ENCODE data around the gene TMEM115.

The TMEM115 gene

DNA sequence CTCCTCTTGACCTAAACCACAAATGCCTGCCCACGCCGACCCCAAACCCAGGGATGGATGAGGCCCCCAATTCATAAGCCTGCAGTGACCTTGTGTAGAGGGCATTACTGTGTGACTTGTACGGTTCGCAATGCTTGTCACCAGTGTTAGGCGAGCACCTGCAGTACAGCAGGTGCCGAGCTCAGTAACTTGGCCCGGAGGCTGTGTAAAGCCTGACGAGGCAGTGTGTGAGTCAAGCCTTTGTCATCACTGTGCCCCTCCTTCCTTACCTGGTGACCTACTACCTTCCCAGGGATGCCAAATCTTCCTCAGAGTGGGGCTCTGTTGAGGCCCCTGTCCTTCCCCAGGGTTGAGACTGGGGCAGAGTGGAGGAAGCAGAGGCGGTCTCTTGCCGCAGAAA lies 37.2 kb upstream of the TMEM115 start:
- no peaks in the 10 kb centered on the region for H3K36me3 ChIP-seq
- no peak overlapping the region for H3K27ac ChIP-seq
- no peak for DNase-seq
- TF ChIP-seq, protein P1, sequence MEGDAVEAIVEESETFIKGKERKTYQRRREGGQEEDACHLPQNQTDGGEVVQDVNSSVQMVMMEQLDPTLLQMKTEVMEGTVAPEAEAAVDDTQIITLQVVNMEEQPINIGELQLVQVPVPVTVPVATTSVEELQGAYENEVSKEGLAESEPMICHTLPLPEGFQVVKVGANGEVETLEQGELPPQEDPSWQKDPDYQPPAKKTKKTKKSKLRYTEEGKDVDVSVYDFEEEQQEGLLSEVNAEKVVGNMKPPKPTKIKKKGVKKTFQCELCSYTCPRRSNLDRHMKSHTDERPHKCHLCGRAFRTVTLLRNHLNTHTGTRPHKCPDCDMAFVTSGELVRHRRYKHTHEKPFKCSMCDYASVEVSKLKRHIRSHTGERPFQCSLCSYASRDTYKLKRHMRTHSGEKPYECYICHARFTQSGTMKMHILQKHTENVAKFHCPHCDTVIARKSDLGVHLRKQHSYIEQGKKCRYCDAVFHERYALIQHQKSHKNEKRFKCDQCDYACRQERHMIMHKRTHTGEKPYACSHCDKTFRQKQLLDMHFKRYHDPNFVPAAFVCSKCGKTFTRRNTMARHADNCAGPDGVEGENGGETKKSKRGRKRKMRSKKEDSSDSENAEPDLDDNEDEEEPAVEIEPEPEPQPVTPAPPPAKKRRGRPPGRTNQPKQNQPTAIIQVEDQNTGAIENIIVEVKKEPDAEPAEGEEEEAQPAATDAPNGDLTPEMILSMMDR (IDR thresholded peaks at IDR 0.05; ENCODE audit: low read depth, low read length): no peak
- H3K27me3 ChIP-seq (ENCODE audit: insufficient read depth, low read depth, severe bottlenecking): no peaks in the 10 kb centered on the region
- no peaks in the 10 kb centered on the region for H3K9me3 ChIP-seq (ENCODE audit: severe bottlenecking)
- no peak overlapping the region for H3K4me3 ChIP-seq (ENCODE audit: low read depth, low read length)

DNA sequence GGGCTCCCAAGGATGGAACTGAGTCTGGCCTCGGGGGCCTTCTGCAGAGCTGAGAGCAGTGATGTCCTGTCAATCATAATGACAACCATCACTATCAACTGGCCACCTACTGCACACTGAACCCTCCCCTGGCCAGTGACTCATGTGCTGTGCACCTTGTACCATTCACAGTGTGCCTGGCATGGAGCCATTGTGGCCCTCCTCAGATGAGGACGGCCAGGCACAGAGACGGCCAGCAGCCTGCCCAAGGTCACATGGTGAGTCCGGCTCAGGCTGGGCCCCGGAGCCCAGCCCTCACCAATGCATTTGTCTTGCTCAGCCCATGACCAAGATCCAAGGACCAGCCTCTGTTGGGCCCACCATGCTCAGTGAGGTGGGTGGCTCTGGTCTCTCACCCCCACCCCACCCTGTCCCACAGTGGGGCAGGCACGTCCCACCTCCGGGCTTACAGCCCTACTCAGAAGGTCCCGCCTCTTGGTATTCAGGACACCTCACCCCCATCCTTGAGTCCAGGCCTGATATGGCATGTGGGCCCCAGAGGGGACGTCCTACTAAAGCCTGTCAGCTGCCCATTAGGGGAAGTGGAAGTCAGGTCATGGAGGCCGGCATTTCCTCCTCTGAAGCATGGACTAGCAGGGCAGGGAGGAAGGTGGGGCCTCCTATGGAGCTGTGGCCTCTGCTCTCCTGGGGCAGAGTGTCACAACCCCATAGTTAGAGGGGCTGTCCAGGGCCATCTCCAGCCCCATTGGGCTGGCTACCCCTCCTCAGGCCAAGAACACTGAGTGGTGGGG lies 35.9 kb upstream of the TMEM115 start:
- Histone ChIP-seq H3K27me3 (ENCODE audit: insufficient read depth, low read depth, severe bottlenecking) (no peaks in the 10 kb centered on the region), H3K27ac (no peak overlapping the region), H3K36me3 (no peaks in the 10 kb centered on the region), H3K4me3 (ENCODE audit: low read depth, low read length) (no peak overlapping the region), H3K9me3 (ENCODE audit: severe bottlenecking) (no peaks in the 10 kb centered on the region)
- TF ChIP-seq, protein P1 (IDR thresholded peaks at IDR 0.05; ENCODE audit: low read depth, low read length): no peak
- no peak for DNase-seq

DNA sequence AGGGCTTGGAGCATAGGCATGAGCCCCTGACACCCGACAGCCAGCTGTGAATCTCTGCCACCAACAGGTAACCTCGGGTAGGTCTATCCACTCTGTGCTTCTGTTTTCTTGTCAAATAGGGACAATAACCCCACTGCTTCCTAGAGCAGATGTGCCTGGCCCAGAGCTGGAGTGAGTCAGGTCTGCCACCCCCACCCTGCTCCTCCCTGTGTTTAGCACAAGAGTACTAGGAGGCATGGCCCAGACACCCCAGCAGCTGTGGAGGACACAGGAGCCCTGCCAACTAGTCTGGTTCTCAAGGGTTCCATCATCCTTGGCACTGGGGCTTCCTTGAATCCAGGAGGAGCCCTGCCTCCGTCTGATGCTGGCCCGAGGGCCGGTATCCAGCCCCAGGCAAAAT lies 33.7 kb upstream of the TMEM115 start:
- no peak for DNase-seq
- H3K27ac ChIP-seq: no peak overlapping the region
- TF ChIP-seq, protein P1 (IDR thresholded peaks at IDR 0.05; ENCODE audit: low read depth, low read length): no peak

DNA sequence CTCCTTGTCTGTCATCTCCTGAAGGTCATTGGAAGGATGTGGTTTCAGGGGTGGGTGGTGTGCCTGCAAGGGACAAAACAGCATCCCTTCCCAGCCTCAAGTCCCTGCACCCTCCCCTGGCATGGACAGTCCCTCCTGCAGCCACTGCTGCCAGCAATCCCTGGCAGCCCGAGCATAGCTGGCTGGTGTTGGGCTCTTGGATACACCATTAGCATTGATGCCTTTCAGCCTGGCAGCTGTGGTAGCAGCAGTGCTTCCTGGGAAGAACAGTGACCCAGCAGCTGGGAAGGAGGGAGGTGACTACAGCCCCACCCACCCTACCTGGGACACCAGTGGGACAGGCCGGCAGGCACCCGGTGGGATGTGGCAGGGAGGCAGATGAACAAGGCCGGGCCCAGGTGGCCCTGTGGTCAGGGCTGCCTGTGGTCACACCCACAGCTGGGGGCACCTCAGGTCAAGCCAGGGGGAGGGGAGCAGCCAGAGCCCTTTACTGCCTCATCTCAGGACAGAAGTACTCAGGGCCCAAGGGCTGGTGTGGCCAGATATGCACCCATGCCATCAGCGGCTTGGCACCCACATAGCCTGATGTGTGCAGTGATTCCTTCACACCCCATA lies 32.9 kb upstream of the TMEM115 start:
- TF ChIP-seq, protein P1 (IDR thresholded peaks at IDR 0.05; ENCODE audit: low read depth, low read length): no peak
- Histone ChIP-seq H3K9me3 (ENCODE audit: severe bottlenecking) (no peaks in the 10 kb centered on the region), H3K36me3 (no peaks in the 10 kb centered on the region), H3K4me3 (ENCODE audit: low read depth, low read length) (no peak overlapping the region), H3K27ac (no peak overlapping the region), H3K27me3 (ENCODE audit: insufficient read depth, low read depth, severe bottlenecking) (no peaks in the 10 kb centered on the region)
- no peak for DNase-seq

More for the DNA sequence above, 33.7 kb upstream of the TMEM115 start:
- Histone ChIP-seq H3K27me3 (ENCODE audit: insufficient read depth, low read depth, severe bottlenecking) (no peaks in the 10 kb centered on the region), H3K9me3 (ENCODE audit: severe bottlenecking) (no peaks in the 10 kb centered on the region), H3K36me3 (no peaks in the 10 kb centered on the region), H3K4me3 (ENCODE audit: low read depth, low read length) (no peak overlapping the region)

DNA sequence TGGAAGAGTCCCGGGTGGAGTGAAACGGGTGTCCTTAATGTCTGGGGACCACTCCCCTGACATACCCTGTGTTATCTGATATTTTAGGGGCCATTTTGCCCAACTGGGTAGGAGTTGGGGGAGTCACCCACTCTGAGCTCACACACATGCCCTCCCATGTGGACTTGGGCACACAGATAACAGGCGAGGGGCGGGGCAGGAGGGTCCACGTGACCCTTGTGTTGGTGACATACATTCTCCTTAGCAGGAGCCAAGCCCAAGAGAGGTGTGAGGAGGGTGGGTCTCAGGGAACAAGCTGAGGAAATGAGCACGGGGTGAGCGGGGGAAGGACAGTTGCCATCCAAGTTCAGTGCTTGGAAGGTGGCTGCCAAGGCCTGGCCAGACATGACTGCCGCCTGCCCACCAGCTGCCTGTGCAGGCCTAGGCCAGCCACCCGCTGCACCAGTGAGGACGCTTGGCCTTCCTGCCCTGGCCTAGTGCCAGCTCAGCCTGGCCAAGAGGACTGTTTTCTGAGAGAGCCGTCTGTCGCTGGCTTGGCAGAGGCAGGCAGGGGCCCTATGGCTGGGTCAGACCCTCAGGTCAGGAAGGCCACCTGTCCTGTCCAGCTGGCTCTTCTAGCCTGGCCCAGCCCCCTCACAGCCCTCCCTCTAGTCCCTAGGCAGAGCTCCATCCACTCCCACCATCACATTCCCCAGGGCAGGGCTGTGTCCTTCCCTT lies 31.3 kb upstream of the TMEM115 start:
- no peaks in the 10 kb centered on the region for H3K36me3 ChIP-seq
- no peaks in the 10 kb centered on the region for H3K27me3 ChIP-seq (ENCODE audit: insufficient read depth, low read depth, severe bottlenecking)
- DNase-seq: peak; percentile 39
- H3K4me3 ChIP-seq (ENCODE audit: low read depth, low read length): no peak overlapping the region
- H3K9me3 ChIP-seq (ENCODE audit: severe bottlenecking): no peaks in the 10 kb centered on the region
- peak overlapping the region; percentile 48 for H3K27ac ChIP-seq
- TF ChIP-seq, protein P1 (IDR thresholded peaks at IDR 0.05; ENCODE audit: low read depth, low read length): no peak
